Stimulated activated CD4-positive, alpha-beta T cell treated with anti-CD3 and anti-CD28 coated beads, Interleukin-15, amount 100 ng/mL, for 1 hour (primary cell): ENCODE measurements around the gene TPCN1.

Experiments used
- DNase-seq, 2 donors: peaks; one replicate each; pipeline ENCODE4 v3.0.0-alpha.2; 2020; ENCODE audit warnings: low read depth in 1 of 2, low spot score in 1 of 2

The TPCN1 gene

GRCh38 chr12:113278633-113279032 lies 57.4 kb downstream of the TPCN1 start:
- DNase-seq, result no peak

GRCh38 chr12:113284751-113285150 lies 63.5 kb downstream of the TPCN1 start:
- DNase-seq, result no peak

- no peak for DNase-seq
These were observed 64.7 kb downstream of the TPCN1 start for GRCh38 chr12:113285679-113286610.

- no peak for DNase-seq
These were observed 65.4 kb downstream of the TPCN1 start for GRCh38 chr12:113286712-113287111.

- DNase-seq, result no peak
These were observed 66.1 kb downstream of the TPCN1 start for GRCh38 chr12:113287146-113287898.

- no peak for DNase-seq
These were observed 66.6 kb downstream of the TPCN1 start for GRCh38 chr12:113287899-113288282.

- DNase-seq, result no peak
These were observed 68.1 kb downstream of the TPCN1 start for GRCh38 chr12:113289361-113289760.

GRCh38 chr12:113290506-113290905 lies 69.2 kb downstream of the TPCN1 start:
- DNase-seq, result no peak

- no peak for DNase-seq
These were observed 70.3 kb downstream of the TPCN1 start for GRCh38 chr12:113291586-113291985.

- DNase-seq, result no peak
These were observed 70.8 kb downstream of the TPCN1 start for GRCh38 chr12:113292091-113292490.

- DNase-seq, result no peak
These were observed 71.3 kb downstream of the TPCN1 start for GRCh38 chr12:113292547-113292946.

- DNase-seq, result no peak
These were observed 71.8 kb downstream of the TPCN1 start for GRCh38 chr12:113293100-113293499.

GRCh38 chr12:113295886-113296556 lies 74.8 kb downstream of the TPCN1 start:
- no peak for DNase-seq

GRCh38 chr12:113296557-113297213 lies 75.4 kb downstream of the TPCN1 start:
- DNase-seq, result no peak

GRCh38 chr12:113297214-113297587 lies 75.9 kb downstream of the TPCN1 start:
- DNase-seq, result no peak

GRCh38 chr12:113297621-113298471 lies 76.6 kb downstream of the TPCN1 start:
- DNase-seq, result no peak

GRCh38 chr12:113298472-113298817 lies 77.2 kb downstream of the TPCN1 start:
- no peak for DNase-seq

GRCh38 chr12:113298861-113299545 lies 77.7 kb downstream of the TPCN1 start:
- no peak for DNase-seq

- no peak for DNase-seq
These were observed 78.5 kb downstream of the TPCN1 start for GRCh38 chr12:113299619-113300237.
